ENCODE data around the gene EPAS1. TPM values are rescaled to one million over a fixed set of nuclear protein-coding genes. Genes with fewer than 3 reads are reported as not detected.

EPAS1 gene
- total and polyA plus RNA-seq, 2 of the 8 experiments (the other 6 are each of a cell fraction or from before 2014, with no cell fraction given), result 2.0 to 4.9 TPM

GRCh38 chr2:46311651-46312223 lies 14.5 kb downstream of the EPAS1 start (continued):
- TF ChIP-seq, protein P1, sequence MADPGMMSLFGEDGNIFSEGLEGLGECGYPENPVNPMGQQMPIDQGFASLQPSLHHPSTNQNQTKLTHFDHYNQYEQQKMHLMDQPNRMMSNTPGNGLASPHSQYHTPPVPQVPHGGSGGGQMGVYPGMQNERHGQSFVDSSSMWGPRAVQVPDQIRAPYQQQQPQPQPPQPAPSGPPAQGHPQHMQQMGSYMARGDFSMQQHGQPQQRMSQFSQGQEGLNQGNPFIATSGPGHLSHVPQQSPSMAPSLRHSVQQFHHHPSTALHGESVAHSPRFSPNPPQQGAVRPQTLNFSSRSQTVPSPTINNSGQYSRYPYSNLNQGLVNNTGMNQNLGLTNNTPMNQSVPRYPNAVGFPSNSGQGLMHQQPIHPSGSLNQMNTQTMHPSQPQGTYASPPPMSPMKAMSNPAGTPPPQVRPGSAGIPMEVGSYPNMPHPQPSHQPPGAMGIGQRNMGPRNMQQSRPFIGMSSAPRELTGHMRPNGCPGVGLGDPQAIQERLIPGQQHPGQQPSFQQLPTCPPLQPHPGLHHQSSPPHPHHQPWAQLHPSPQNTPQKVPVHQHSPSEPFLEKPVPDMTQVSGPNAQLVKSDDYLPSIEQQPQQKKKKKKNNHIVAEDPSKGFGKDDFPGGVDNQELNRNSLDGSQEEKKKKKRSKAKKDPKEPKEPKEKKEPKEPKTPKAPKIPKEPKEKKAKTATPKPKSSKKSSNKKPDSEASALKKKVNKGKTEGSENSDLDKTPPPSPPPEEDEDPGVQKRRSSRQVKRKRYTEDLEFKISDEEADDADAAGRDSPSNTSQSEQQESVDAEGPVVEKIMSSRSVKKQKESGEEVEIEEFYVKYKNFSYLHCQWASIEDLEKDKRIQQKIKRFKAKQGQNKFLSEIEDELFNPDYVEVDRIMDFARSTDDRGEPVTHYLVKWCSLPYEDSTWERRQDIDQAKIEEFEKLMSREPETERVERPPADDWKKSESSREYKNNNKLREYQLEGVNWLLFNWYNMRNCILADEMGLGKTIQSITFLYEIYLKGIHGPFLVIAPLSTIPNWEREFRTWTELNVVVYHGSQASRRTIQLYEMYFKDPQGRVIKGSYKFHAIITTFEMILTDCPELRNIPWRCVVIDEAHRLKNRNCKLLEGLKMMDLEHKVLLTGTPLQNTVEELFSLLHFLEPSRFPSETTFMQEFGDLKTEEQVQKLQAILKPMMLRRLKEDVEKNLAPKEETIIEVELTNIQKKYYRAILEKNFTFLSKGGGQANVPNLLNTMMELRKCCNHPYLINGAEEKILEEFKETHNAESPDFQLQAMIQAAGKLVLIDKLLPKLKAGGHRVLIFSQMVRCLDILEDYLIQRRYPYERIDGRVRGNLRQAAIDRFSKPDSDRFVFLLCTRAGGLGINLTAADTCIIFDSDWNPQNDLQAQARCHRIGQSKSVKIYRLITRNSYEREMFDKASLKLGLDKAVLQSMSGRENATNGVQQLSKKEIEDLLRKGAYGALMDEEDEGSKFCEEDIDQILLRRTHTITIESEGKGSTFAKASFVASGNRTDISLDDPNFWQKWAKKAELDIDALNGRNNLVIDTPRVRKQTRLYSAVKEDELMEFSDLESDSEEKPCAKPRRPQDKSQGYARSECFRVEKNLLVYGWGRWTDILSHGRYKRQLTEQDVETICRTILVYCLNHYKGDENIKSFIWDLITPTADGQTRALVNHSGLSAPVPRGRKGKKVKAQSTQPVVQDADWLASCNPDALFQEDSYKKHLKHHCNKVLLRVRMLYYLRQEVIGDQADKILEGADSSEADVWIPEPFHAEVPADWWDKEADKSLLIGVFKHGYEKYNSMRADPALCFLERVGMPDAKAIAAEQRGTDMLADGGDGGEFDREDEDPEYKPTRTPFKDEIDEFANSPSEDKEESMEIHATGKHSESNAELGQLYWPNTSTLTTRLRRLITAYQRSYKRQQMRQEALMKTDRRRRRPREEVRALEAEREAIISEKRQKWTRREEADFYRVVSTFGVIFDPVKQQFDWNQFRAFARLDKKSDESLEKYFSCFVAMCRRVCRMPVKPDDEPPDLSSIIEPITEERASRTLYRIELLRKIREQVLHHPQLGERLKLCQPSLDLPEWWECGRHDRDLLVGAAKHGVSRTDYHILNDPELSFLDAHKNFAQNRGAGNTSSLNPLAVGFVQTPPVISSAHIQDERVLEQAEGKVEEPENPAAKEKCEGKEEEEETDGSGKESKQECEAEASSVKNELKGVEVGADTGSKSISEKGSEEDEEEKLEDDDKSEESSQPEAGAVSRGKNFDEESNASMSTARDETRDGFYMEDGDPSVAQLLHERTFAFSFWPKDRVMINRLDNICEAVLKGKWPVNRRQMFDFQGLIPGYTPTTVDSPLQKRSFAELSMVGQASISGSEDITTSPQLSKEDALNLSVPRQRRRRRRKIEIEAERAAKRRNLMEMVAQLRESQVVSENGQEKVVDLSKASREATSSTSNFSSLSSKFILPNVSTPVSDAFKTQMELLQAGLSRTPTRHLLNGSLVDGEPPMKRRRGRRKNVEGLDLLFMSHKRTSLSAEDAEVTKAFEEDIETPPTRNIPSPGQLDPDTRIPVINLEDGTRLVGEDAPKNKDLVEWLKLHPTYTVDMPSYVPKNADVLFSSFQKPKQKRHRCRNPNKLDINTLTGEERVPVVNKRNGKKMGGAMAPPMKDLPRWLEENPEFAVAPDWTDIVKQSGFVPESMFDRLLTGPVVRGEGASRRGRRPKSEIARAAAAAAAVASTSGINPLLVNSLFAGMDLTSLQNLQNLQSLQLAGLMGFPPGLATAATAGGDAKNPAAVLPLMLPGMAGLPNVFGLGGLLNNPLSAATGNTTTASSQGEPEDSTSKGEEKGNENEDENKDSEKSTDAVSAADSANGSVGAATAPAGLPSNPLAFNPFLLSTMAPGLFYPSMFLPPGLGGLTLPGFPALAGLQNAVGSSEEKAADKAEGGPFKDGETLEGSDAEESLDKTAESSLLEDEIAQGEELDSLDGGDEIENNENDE (IDR thresholded peaks at IDR 0.05; ENCODE audit: insufficient replicate concordance, low read length), result no peak
- no peak for TF ChIP-seq HDAC6 (IDR thresholded peaks at IDR 0.05; ENCODE audit: low read depth, low read length)
